Hepatocyte (in vitro differentiated cells): ENCODE measurements around the gene SLC4A8.

ENCODE experiments used
- CTCF ChIP-seq: fragments of 200-600 bp; sonication (generic); IDR thresholded peaks from 2 replicates; pipeline ENCODE4 v1.5.1; 2016; ENCODE audit warnings: antibody characterized with exemption, mild to moderate bottlenecking; ENCODE audit not compliant: poor library complexity
- EZH2phosphoT487 ChIP-seq: fragments of 200-600 bp; sonication (generic); IDR thresholded peaks from one replicate; pipeline ENCODE4 v1.6.1; 2018; ENCODE audit warnings: antibody characterized with exemption, mild to moderate bottlenecking, low read depth, moderate library complexity; ENCODE audit not compliant: unreplicated experiment, severe bottlenecking

GRCh38 chr12:51546097-51546496 is 121.5 kb downstream of the SLC4A8 start:
- TF ChIP-seq CTCF (no peak), EZH2phosphoT487 (no peak)
